HepG2 (cell line): ENCODE results near the gene YAP1.

Experiments
- GABPA ChIP-seq, 2 experiments: IDR thresholded peaks; 2 replicates each; pipeline ENCODE4 v1.6.1; 2011 to 2016; ENCODE audit warnings: low read depth in 2 of 2, low read length in 1 of 2, missing biosample characterization in 1 of 2, missing genetic modification characterization in 1 of 2
- MTA1 ChIP-seq: sonication (generic); formaldehyde crosslinking; IDR thresholded peaks from 2 replicates; pipeline ENCODE4 v1.4.0; 2020; ENCODE audit warnings: missing genetic modification reagents, mild to moderate bottlenecking, borderline replicate concordance
- ZBTB40 ChIP-seq, 2 experiments: fragments of 450-650 bp in 1 of 2; sonication (generic) in 1 of 2; formaldehyde crosslinking in 1 of 2; IDR thresholded peaks; 2 replicates each; pipeline versions ENCODE4 v1.6.1 to v1.8.0; 2016 to 2022; ENCODE audit warnings: antibody characterized with exemption in 1 of 2, mild to moderate bottlenecking in 1 of 2, missing genetic modification reagents in 1 of 2
- ZNF780A ChIP-seq: sonication (generic); formaldehyde crosslinking; IDR thresholded peaks from 2 replicates; pipeline ENCODE4 v1.8.0; 2022; ENCODE audit warnings: mild to moderate bottlenecking, missing genetic modification reagents, moderate library complexity

- TF ChIP-seq MTA1 (CRISPR knock-in tag) (no peak), GABPA (IDR thresholded peaks at IDR 0.05; ENCODE audit: low read depth, low read length) (no peak), GABPA (CRISPR knock-in tag; IDR thresholded peaks at IDR 0.05; ENCODE audit: low read depth) (no peak), ZBTB40 (IDR thresholded peaks at IDR 0.05) (no peak), ZBTB40 (CRISPR knock-in tag; IDR thresholded peaks at IDR 0.05) (no peak), ZNF780A (no peak)
Observed at GRCh38 chr11:102153082-102153481, 42.8 kb downstream of the YAP1 start.
